Adrenal gland (tissue), 5 donors: ENCODE results near the gene CLK3.

ENCODE experiments used
- POLR2A ChIP-seq, 2 donors: fragments of 450-650 bp; IDR thresholded peaks; one replicate each; pipeline ENCODE4 v1.6.1; 2017; ENCODE audit warnings: antibody characterized with exemption in 2 of 2, mild to moderate bottlenecking in 2 of 2, moderate library complexity in 1 of 2
- TF ChIP-seq, protein P1 (sequence below), 6 experiments: fragments of 450-650 bp in 4 of 6; fragments of 200-600 bp in 2 of 6; sonication (generic) in 1 of 6; IDR thresholded peaks; 1 replicate in 5 of 6; 2 replicates in 1 of 6; pipeline versions ENCODE4 v1.5.1 to v1.8.0; 2016 to 2021; ENCODE audit warnings: antibody characterized with exemption in 6 of 6, mild to moderate bottlenecking in 2 of 6, moderate library complexity in 1 of 6
- donor health status: DM: no; HTN: no; CAD: no.

DNA sequence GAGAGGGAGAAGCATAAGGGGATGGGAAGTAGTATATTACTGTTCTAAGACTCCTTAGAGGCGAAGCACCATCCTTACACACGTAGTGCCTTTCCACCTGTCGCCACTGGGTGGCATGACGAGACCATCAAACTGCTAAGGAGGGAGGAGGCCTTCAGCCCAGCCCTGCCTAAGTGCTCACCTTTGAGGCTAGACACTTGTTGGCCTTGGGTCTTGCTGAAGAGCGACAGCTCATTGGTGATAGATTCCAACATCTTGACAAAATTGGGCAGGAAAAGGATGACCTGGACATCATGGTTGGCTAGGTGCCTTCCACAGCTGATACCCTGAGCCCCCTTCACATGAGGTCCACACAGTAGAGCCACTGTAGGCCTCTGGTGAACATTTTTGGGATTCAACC is 19.6 kb downstream of the CLK3 start:
- TF ChIP-seq, protein P1, sequence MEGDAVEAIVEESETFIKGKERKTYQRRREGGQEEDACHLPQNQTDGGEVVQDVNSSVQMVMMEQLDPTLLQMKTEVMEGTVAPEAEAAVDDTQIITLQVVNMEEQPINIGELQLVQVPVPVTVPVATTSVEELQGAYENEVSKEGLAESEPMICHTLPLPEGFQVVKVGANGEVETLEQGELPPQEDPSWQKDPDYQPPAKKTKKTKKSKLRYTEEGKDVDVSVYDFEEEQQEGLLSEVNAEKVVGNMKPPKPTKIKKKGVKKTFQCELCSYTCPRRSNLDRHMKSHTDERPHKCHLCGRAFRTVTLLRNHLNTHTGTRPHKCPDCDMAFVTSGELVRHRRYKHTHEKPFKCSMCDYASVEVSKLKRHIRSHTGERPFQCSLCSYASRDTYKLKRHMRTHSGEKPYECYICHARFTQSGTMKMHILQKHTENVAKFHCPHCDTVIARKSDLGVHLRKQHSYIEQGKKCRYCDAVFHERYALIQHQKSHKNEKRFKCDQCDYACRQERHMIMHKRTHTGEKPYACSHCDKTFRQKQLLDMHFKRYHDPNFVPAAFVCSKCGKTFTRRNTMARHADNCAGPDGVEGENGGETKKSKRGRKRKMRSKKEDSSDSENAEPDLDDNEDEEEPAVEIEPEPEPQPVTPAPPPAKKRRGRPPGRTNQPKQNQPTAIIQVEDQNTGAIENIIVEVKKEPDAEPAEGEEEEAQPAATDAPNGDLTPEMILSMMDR (IDR thresholded peaks at IDR 0.05): peak; percentile 60 to 92 (median 88)
- no peak for TF ChIP-seq POLR2A (IDR thresholded peaks at IDR 0.05)
